AG04449 (cell line): ENCODE data around the gene CXXC1.

Experiments used
- CTCF ChIA-PET: fragments of 350-600 bp; formaldehyde crosslinking; extraction: SDS; loops from one replicate; lab custom pipeline; 2021; ENCODE audit warnings: antibody characterized with exemption; lab: Yijun Ruan, JAX
- POLR2A ChIA-PET: fragments of 400-600, 350-600 bp; formaldehyde crosslinking; extraction: SDS; loops from one replicate; lab custom pipeline; 2020; ENCODE audit warnings: antibody characterized with exemption, inconsistent platforms; lab: Yijun Ruan, JAX
- DNase-seq: peaks from one replicate; pipeline ENCODE4 v3.0.0-alpha.2; 2010; ENCODE audit warnings: low read depth, low spot score
- H3K4me3 ChIP-seq: 2 replicates; pipeline ENCODE4 v1.5.1; 2011; ENCODE audit warnings: low read depth, mild to moderate bottlenecking, control low read depth, low read length
- TF ChIP-seq, protein P1 (sequence below): IDR thresholded peaks from one replicate; pipeline ENCODE4 v1.5.1; 2011; ENCODE audit warnings: mild to moderate bottlenecking, moderate library complexity, low read length, control low read depth, inconsistent platforms; ENCODE audit not compliant: insufficient read depth; ENCODE audit errors: missing control alignments

The CXXC1 gene

DNA sequence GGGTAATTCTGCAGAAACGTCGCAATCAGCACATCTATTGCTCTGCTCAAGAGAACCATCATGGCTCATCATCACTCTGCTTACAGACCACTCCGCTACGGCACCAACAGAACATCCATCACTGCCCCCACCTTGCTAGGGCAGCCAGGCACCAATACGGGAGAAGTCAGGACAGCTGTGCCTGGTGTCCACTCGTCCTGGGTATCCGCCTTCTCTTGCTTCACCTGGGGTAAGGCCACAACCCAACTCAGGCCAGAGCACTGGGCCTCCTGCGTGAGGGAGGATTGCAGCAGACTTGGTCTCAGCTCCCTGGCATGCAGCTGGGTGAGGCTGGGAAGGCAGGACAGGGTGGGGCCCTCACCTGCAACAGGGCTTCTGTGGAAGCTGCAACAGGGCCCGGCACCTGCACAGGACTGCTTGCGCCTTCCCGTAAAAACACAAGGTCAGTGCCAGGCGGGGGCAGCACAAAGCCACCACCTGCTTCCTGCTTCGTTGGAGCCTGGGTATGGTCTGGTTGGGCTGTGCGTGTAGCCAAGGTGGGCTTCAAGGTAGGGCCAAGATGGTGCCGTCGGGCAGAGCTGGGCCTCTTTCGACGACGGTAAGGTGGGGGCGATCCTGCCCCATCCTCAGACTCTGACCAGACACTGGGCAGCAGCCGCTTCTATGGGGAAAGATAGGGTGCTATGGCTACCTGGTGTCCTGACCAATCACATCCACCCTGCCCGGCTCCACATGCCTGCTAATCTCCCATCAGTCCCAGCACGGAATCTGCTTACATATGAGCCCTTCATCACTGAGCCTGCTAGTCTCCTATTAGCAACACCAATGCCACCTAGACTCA is 14.1 kb downstream of the CXXC1 start:
- DNase-seq = no peak
- CTCF ChIA-PET = no interaction called here
- no peak overlapping the region for H3K4me3 ChIP-seq
- POLR2A ChIA-PET = no interaction called here
- TF ChIP-seq, protein P1, sequence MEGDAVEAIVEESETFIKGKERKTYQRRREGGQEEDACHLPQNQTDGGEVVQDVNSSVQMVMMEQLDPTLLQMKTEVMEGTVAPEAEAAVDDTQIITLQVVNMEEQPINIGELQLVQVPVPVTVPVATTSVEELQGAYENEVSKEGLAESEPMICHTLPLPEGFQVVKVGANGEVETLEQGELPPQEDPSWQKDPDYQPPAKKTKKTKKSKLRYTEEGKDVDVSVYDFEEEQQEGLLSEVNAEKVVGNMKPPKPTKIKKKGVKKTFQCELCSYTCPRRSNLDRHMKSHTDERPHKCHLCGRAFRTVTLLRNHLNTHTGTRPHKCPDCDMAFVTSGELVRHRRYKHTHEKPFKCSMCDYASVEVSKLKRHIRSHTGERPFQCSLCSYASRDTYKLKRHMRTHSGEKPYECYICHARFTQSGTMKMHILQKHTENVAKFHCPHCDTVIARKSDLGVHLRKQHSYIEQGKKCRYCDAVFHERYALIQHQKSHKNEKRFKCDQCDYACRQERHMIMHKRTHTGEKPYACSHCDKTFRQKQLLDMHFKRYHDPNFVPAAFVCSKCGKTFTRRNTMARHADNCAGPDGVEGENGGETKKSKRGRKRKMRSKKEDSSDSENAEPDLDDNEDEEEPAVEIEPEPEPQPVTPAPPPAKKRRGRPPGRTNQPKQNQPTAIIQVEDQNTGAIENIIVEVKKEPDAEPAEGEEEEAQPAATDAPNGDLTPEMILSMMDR = no peak

- no peak overlapping the region for H3K4me3 ChIP-seq
- ChIA-PET CTCF (interaction anchor here (0.8 kb wide), 1 partner anchor 9 kb away, joined by 3 read pairs; no protein-coding TSS in a partner anchor), POLR2A (no interaction called here)
- no peak for DNase-seq
- TF ChIP-seq, protein P1 = no peak
Observed at GRCh38 chr18:50272568-50272967, 14.9 kb downstream of the CXXC1 start.

GRCh38 chr18:50268022-50268747 is 19.3 kb downstream of the CXXC1 start:
- CTCF ChIA-PET = interaction anchor here (1.0 to 4.1 kb wide), 6 partner anchors 10 to 757 kb away, joined by 3 to 29 read pairs (median 4); no protein-coding TSS in a partner anchor
- TF ChIP-seq, protein P1 = peak; percentile 74
- no peak for DNase-seq
- POLR2A ChIA-PET = interaction anchor here (0.8 kb wide), 1 partner anchor 13 kb away, joined by 5 read pairs; the partner anchor contains the start of gene MBD1
- H3K4me3 ChIP-seq = peak overlapping the region; percentile 46

- TF ChIP-seq, protein P1 = no peak
- ChIA-PET POLR2A (interaction anchor here (1.8 kb wide), 1 partner anchor 15 kb away, joined by 6 read pairs; the partner anchor contains the start of gene MBD1), CTCF (interaction anchor here (0.9 to 4.1 kb wide), 4 partner anchors 11 to 163 kb away, joined by 3 to 29 read pairs (median 4); partner anchors contain the start of gene MBD1)
- peak within 1 kb of the TSS; percentile 87 for H3K4me3 ChIP-seq
- DNase-seq = peak; percentile 29
Observed at GRCh38 chr18:50266248-50266704, 21.2 kb downstream of the CXXC1 start, which contains the start of gene CFAP53. TSS of gene CFAP53 (minus strand) at chr18:50266495. CDS start at chr18:50266404, 91 bp downstream.

DNA sequence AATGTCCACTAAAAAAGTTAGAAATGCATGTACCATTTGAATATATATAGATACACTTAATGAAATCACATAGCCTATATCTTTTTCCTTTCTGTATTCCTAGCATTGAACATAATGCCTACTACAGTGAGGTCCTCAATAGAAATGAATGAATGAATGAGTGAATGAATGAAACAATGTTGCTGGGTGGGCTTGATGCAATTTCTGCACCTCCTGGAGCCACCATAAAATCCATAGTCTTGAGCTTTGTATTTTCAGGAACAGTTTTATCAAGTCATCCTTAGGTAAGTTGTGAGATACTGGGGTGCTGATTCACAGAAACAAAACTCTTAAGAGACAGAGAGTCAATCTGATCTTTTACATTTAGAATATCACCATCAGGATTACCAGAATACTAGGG is 24.5 kb downstream of the CXXC1 start:
- H3K4me3 ChIP-seq = no peak overlapping the region
- DNase-seq = no peak
- ChIA-PET POLR2A (no interaction called here), CTCF (no interaction called here)
- TF ChIP-seq, protein P1 = no peak
